ES-I3 (cell line): Measurements from ENCODE around the gene CTCF.
"Not testable (repeated sequence)": the region's sequence is repeated elsewhere in the genome, so short reads cannot be mapped to it uniquely, and the experiment has no call there.

ENCODE experiments used
- H3K36me3 ChIP-seq: 2 replicates; pipeline ENCODE4 v1.6.1; 2013; ENCODE audit warnings: mild to moderate bottlenecking, low read length, control low read depth, moderate library complexity; ENCODE audit not compliant: insufficient read depth
- H3K4me1 ChIP-seq: 2 replicates; pipeline ENCODE4 v1.6.1; 2013; ENCODE audit warnings: mild to moderate bottlenecking, control low read depth, low read length; ENCODE audit not compliant: insufficient read depth
- H3K9ac ChIP-seq: 2 replicates; pipeline ENCODE4 v1.6.1; 2013; ENCODE audit warnings: low read depth, mild to moderate bottlenecking, low read length, moderate library complexity
- H3K9me3 ChIP-seq: 2 replicates; pipeline ENCODE4 v1.6.1; 2013; ENCODE audit warnings: mild to moderate bottlenecking, low read length, moderate library complexity; ENCODE audit not compliant: control insufficient read depth, insufficient read depth

Gene CTCF

GRCh38 chr16:67528870-67529581 lies 33.3 kb upstream of the CTCF start:
- H3K9me3 ChIP-seq: no peaks in the 10 kb centered on the region
- no peaks in the 10 kb centered on the region for H3K36me3 ChIP-seq
- peaks cover 5% of the 10 kb centered on the region; the same call in 1 of the 2 replicates for H3K4me1 ChIP-seq
- peak overlapping the region; percentile 85 for H3K9ac ChIP-seq

- Histone ChIP-seq H3K9ac (peak overlapping the region; percentile 85), H3K4me1 (peaks cover 5% of the 10 kb centered on the region; the same call in 1 of the 2 replicates), H3K9me3 (no peaks in the 10 kb centered on the region), H3K36me3 (no peaks in the 10 kb centered on the region)
Observed at GRCh38 chr16:67529582-67530012, 32.7 kb upstream of the CTCF start.

- peak overlapping the region; percentile 85 for H3K9ac ChIP-seq
- peaks cover 3% of the 10 kb centered on the region; the same call in 1 of the 2 replicates for H3K4me1 ChIP-seq
- no peaks in the 10 kb centered on the region for H3K36me3 ChIP-seq
- no peaks in the 10 kb centered on the region for H3K9me3 ChIP-seq
Observed at GRCh38 chr16:67530013-67530939, 32.0 kb upstream of the CTCF start.

GRCh38 chr16:67531247-67531646 lies 31.1 kb upstream of the CTCF start:
- Histone ChIP-seq H3K9ac (no peak overlapping the region), H3K4me1 (peaks cover 3% of the 10 kb centered on the region; the same call in 1 of the 2 replicates), H3K9me3 (no peaks in the 10 kb centered on the region), H3K36me3 (no peaks in the 10 kb centered on the region)

- no peak overlapping the region for H3K9ac ChIP-seq
- H3K4me1 ChIP-seq: peaks cover 3% of the 10 kb centered on the region; the same call in 1 of the 2 replicates
- H3K9me3 ChIP-seq: no peaks in the 10 kb centered on the region
- no peaks in the 10 kb centered on the region for H3K36me3 ChIP-seq
Observed at GRCh38 chr16:67533024-67533560, 29.2 kb upstream of the CTCF start.

GRCh38 chr16:67533987-67534386 lies 28.3 kb upstream of the CTCF start:
- not testable (repeated sequence) for H3K4me1 ChIP-seq, H3K9me3 ChIP-seq, H3K36me3 ChIP-seq

GRCh38 chr16:67534431-67534830 lies 27.9 kb upstream of the CTCF start:
- H3K9me3 ChIP-seq: no peaks in the 10 kb centered on the region
- H3K36me3 ChIP-seq: no peaks in the 10 kb centered on the region
- no peak overlapping the region for H3K9ac ChIP-seq
- H3K4me1 ChIP-seq: peaks cover 10% of the 10 kb centered on the region; the same call in 1 of the 2 replicates

More at GRCh38 chr16:67533987-67534386, 28.3 kb upstream of the CTCF start:
- H3K9ac ChIP-seq: not testable (repeated sequence)

GRCh38 chr16:67535201-67535600 lies 27.1 kb upstream of the CTCF start:
- H3K9ac ChIP-seq: no peak overlapping the region
- no peaks in the 10 kb centered on the region; the same call in 1 of the 2 replicates for H3K36me3 ChIP-seq
- no peaks in the 10 kb centered on the region for H3K9me3 ChIP-seq
- peaks cover 12% of the 10 kb centered on the region; the same call in 1 of the 2 replicates for H3K4me1 ChIP-seq

- H3K36me3 ChIP-seq: peaks cover 4% of the 10 kb centered on the region; the same call in 1 of the 2 replicates
- H3K9ac ChIP-seq: peak overlapping the region; percentile 89
- peaks cover 9% of the 10 kb centered on the region; the same call in 1 of the 2 replicates for H3K4me1 ChIP-seq
- no peaks in the 10 kb centered on the region for H3K9me3 ChIP-seq
Observed at GRCh38 chr16:67537270-67537635, 25.1 kb upstream of the CTCF start.

GRCh38 chr16:67537636-67538591 lies 24.4 kb upstream of the CTCF start:
- Histone ChIP-seq H3K9ac (peak overlapping the region; percentile 89), H3K36me3 (peaks cover 5% of the 10 kb centered on the region; the same call in 1 of the 2 replicates), H3K4me1 (peaks cover 9% of the 10 kb centered on the region; the same call in 1 of the 2 replicates), H3K9me3 (no peaks in the 10 kb centered on the region)

- Histone ChIP-seq H3K9ac (peak overlapping the region; percentile 89), H3K9me3 (no peaks in the 10 kb centered on the region), H3K4me1 (peaks cover 9% of the 10 kb centered on the region; the same call in 1 of the 2 replicates), H3K36me3 (peaks cover 5% of the 10 kb centered on the region; the same call in 1 of the 2 replicates)
Observed at GRCh38 chr16:67538666-67539101, 23.6 kb upstream of the CTCF start.

- Histone ChIP-seq H3K4me1 (peaks cover 9% of the 10 kb centered on the region; the same call in 1 of the 2 replicates), H3K9ac (0 out of 2 replicates have a peak overlapping the region, but pooled peaks have one; percentile 11), H3K9me3 (no peaks in the 10 kb centered on the region), H3K36me3 (peaks cover 5% of the 10 kb centered on the region; the same call in 1 of the 2 replicates)
Observed at GRCh38 chr16:67539271-67539670, 23.1 kb upstream of the CTCF start.
